Gastrocnemius medialis (tissue), 4 donors: ENCODE results near the gene NOLC1. TPM values are rescaled to one million over a fixed set of nuclear protein-coding genes. Genes with fewer than 3 reads are reported as not detected.

Experiments
- ATAC-seq, 2 donors: fragments of 150-250 bp; one replicate each; pipeline ENCODE4 v1.9.1; 2016
- DNase-seq, 2 donors: peaks; one replicate each; pipeline ENCODE4 v3.0.0-alpha.2; 2019
- H3K27ac ChIP-seq, 4 donors: fragments of 200-600 bp; sonication (generic); 1 replicate in 1 of 4; 2 replicates in 3 of 4; pipeline ENCODE4 v1.5.1; 2016 to 2018; ENCODE audit warnings: mild to moderate bottlenecking in 2 of 4, moderate library complexity in 1 of 4
- H3K27me3 ChIP-seq, 3 donors: fragments of 200-600 bp; sonication (generic) in 2 of 3; 1 replicate in 1 of 3; 2 replicates in 2 of 3; pipeline versions ENCODE4 v1.5.1 to v1.6.0; 2016 to 2019; ENCODE audit warnings: mild to moderate bottlenecking in 1 of 3, moderate library complexity in 1 of 3
- H3K36me3 ChIP-seq, 2 donors: fragments of 200-600 bp; sonication (generic) in 1 of 2; one replicate each; pipeline ENCODE4 v1.5.1; 2017 to 2018
- H3K4me1 ChIP-seq, 2 donors: fragments of 200-600 bp; sonication (generic) in 1 of 2; one replicate each; pipeline ENCODE4 v1.5.1; 2016 to 2017; ENCODE audit warnings: mild to moderate bottlenecking in 2 of 2
- H3K4me3 ChIP-seq, 4 donors: fragments of 200-600 bp; sonication (generic) in 3 of 4; 1 replicate in 1 of 4; 2 replicates in 3 of 4; pipeline ENCODE4 v1.5.1; 2016 to 2019; ENCODE audit warnings: mild to moderate bottlenecking in 2 of 4
- H3K9me3 ChIP-seq, 3 donors: fragments of 200-600 bp; sonication (generic) in 2 of 3; 1 replicate in 1 of 3; 2 replicates in 2 of 3; pipeline ENCODE4 v1.5.1; 2016 to 2019
- POLR2A ChIP-seq, 2 donors: fragments of 450-650 bp; IDR thresholded peaks; one replicate each; pipeline ENCODE4 v1.6.1; 2017; ENCODE audit warnings: antibody characterized with exemption in 2 of 2, mild to moderate bottlenecking in 2 of 2, moderate library complexity in 2 of 2
- in situ Hi-C, 4 donors: fragments of 200-750 bp; cut with MboI; loops; one replicate each; pipeline versions ENCODE4 v1.15.0 to v1.8.0; 2017; ENCODE audit warnings: low sequenced_read_pairs in 4 of 4
- intact Hi-C: fragments of 100-400 bp; cut with DNase I; formaldehyde crosslinking; loops from one replicate; pipeline ENCODE4 v1.15.1; 2023; ENCODE audit warnings: low total_unique reads
- total RNA-seq, 4 donors: library from RNA; depleted of rRNA; stranded (reverse); fragments of >200 nt; gene quantifications; one replicate each; pipeline versions ENCODE4 v1.1.0 to v1.2.3, GENCODE V29; 2016
- TF ChIP-seq, protein P1 (sequence below), 5 experiments: fragments of 450-650 bp in 3 of 5; fragments of 200-600 bp in 2 of 5; sonication (generic) in 2 of 5; IDR thresholded peaks in 4 of 5; conservative IDR thresholded peaks in 1 of 5; 1 replicate in 4 of 5; 2 replicates in 1 of 5; pipeline ENCODE4 v1.5.1; 2016 to 2019; ENCODE audit warnings: antibody characterized with exemption in 5 of 5, mild to moderate bottlenecking in 3 of 5, moderate library complexity in 3 of 5

NOLC1 gene
- total RNA-seq, 4 donors from 2014 or later = 37.2 to 76.7 (median 71.1) TPM

DNA sequence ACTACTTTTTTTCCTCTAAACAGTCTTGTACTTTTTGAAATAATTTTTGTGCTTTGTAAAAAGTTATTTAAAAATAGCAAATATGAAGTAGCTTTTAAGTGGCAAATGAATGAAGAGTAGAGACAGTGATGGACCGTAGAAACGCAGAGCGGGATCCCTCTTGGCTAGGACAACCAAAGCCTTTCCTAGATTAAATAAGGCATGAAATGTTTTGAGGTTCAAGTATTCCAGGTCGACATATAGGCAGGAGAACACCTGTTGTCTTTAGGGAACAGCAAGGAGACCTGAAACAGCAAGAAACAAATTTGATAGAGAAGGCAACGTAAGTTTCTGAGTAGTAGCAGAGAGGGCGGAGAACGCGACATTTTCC is 20.0 kb upstream of the NOLC1 start:
- no peak for ATAC-seq
- Histone ChIP-seq H3K36me3 (no peaks in the 10 kb centered on the region), H3K27ac (peak overlapping the region; percentile 97 to 100 (median 99)), H3K9me3 (no peaks in the 10 kb centered on the region), H3K4me1 (peaks cover 28 to 31% of the 10 kb centered on the region in 2 donors), H3K4me3 (peak overlapping the region; percentile 90 to 98 (median 94)), H3K27me3 (no peaks in the 10 kb centered on the region)
- in situ Hi-C loops (no loop called here), intact Hi-C loops (loop anchor here (1.0 to 5.0 kb wide), 3 partner anchors 12 to 370 kb away; partner anchors contain the start of genes ACTR1A, HPS6, LDB1 and SUFU)
- no peak for DNase-seq
- TF ChIP-seq POLR2A (IDR thresholded peaks at IDR 0.05) = no peak
- TF ChIP-seq, protein P1, sequence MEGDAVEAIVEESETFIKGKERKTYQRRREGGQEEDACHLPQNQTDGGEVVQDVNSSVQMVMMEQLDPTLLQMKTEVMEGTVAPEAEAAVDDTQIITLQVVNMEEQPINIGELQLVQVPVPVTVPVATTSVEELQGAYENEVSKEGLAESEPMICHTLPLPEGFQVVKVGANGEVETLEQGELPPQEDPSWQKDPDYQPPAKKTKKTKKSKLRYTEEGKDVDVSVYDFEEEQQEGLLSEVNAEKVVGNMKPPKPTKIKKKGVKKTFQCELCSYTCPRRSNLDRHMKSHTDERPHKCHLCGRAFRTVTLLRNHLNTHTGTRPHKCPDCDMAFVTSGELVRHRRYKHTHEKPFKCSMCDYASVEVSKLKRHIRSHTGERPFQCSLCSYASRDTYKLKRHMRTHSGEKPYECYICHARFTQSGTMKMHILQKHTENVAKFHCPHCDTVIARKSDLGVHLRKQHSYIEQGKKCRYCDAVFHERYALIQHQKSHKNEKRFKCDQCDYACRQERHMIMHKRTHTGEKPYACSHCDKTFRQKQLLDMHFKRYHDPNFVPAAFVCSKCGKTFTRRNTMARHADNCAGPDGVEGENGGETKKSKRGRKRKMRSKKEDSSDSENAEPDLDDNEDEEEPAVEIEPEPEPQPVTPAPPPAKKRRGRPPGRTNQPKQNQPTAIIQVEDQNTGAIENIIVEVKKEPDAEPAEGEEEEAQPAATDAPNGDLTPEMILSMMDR (IDR thresholded peaks at IDR 0.05 in 4 of 5, conservative IDR thresholded peaks at IDR 0.05 in 1 of 5) = no peak

DNA sequence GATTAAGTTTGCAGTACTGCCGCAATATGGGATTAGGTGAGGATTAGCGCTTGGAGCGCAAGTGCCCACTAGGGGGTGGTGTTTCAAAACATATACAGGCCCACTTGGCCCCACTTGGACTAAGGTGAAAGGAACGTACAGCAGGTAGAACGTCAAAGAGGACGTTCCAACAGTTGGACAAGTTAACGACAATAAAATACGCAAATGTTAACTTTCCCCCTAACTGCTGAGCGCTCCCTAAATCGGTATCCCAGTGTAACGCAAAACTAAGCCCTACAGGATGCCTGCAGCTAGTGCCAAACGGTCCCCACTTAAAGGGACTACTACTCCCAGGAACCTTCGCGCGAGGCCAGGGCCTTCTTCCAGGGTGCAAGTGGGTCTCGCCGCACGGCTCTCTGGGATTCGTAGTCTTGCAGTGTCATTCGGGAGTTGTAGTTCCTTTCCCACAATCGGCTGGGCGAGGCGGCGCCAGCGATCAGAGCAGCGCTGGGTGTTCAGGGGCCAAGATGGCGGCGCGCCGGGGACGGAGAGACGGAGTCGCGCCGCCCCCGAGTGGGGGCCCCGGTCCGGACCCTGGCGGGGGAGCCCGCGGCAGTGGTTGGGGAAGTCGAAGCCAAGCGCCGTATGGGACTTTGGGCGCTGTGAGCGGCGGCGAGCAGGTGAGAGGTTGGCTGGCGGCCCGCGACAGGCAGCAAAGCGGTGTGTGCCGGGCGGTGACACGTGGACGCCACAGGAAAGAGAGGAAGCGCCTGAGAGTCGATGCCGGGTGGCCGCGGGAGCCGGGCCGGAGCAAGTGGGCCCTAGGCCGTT is 19.4 kb upstream of the NOLC1 start, which contains the start of gene PPRC1:
PPRC1 (plus strand) TSS at position 478 of the 810 bp plus-strand sequence; CDS start at position 507, 29 bp downstream.
- peak; percentile 97 for ATAC-seq
- Histone ChIP-seq H3K27ac (peak within 1 kb of the TSS; percentile 97 to 100 (median 99)), H3K4me3 (peak within 1 kb of the TSS; percentile 90 to 98 (median 94)), H3K27me3 (no peaks in the 10 kb centered on the region), H3K4me1 (peaks cover 28 to 31% of the 10 kb centered on the region in 2 donors), H3K9me3 (no peaks in the 10 kb centered on the region), H3K36me3 (peaks cover 0 to 2% of the 10 kb centered on the region in 2 donors)
- DNase-seq = peak; percentile 98 to 99
- in situ Hi-C loops (no loop called here), intact Hi-C loops (loop anchor here (1.0 to 5.0 kb wide), 4 partner anchors 12 to 370 kb away; partner anchors contain the start of genes ACTR1A, HPS6, LDB1 and NOLC1)
- TF ChIP-seq, protein P1 (IDR thresholded peaks at IDR 0.05 in 4 of 5, conservative IDR thresholded peaks at IDR 0.05 in 1 of 5) = peak; percentile 73 to 95 (median 90)
- peak; percentile 91 to 93 for TF ChIP-seq POLR2A (IDR thresholded peaks at IDR 0.05)

DNA sequence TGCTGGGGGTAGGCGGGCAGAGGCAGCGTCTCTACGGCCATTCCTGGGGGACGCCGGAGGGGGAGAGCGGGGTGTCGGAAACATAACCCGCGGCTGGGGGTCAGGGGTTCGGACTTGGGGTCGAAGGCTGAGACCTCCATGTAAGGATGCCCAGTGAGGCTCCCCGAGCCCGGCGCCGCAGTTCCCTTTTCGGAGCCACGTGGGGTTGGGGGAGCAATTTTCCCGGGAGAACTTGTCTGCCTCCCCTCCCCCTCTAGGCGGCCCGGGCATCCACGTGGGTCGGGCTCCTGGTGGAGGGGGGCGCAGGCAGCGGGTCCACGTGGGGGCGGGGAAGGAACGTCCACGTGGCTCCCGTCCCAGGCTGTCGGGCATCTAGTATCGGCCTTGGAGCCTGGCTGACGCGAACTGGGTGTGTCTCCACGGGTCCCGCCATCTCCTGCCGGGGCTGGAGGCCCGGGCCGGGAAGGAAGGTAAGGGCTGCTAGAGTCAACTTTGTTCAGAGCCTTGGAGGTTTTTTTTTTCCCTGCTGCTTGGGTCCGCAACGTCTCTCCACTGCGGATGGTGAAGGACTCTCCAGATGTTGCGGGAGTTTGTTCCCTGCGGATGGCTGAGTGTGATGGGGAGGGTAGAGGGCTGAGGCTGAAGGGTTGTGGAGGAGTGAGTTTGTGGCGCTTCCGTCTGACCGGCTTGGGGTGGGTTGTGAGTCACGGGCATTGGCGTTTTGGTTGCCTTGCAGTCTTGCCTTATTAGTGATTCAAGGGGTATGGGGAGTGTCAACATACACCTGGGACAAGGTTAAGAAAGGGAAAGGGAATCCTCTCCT is 18.6 kb upstream of the NOLC1 start:
- TF ChIP-seq POLR2A (IDR thresholded peaks at IDR 0.05) = no peak
- TF ChIP-seq, protein P1 (IDR thresholded peaks at IDR 0.05 in 4 of 5, conservative IDR thresholded peaks at IDR 0.05 in 1 of 5) = no peak
- Histone ChIP-seq H3K27me3 (no peaks in the 10 kb centered on the region), H3K27ac (peak overlapping the region; percentile 97 to 100 (median 99)), H3K36me3 (peaks cover 0 to 11% of the 10 kb centered on the region in 2 donors), H3K9me3 (no peaks in the 10 kb centered on the region), H3K4me1 (peaks cover 28 to 31% of the 10 kb centered on the region in 2 donors), H3K4me3 (peak overlapping the region; percentile 90 to 98 (median 94))
- intact Hi-C loops = loop anchor here (1.0 to 5.0 kb wide), 3 partner anchors 19 to 369 kb away; partner anchors contain the start of genes ACTR1A, HPS6, NOLC1 and SUFU
- in situ Hi-C loops = no loop called here
- DNase-seq = peak; percentile 55 to 74
- peak; percentile 31 to 37 for ATAC-seq

DNA sequence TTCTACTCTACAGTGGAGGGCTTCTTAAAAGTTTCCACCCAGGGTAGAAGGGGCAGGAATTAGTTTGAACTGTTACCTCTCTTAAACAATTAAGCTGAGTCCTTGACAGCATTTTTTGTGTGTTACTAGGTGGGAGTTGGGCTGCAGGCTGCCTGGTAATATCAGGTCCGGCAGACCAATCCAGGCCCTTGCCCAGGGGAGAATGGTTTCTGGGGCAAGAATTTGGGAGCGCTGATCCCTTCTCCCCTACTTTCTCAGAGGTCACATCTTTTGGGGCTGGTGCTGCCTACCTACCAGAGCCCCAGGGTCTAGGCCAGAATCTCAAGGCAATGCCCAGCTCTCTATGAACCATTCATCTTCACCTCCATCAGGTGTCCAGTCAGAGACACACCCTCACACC is 17.8 kb upstream of the NOLC1 start:
- Histone ChIP-seq H3K4me3 (peak overlapping the region; percentile 90 to 98 (median 94)), H3K9me3 (no peaks in the 10 kb centered on the region), H3K36me3 (peaks cover 0 to 19% of the 10 kb centered on the region in 2 donors), H3K4me1 (peaks cover 28 to 31% of the 10 kb centered on the region in 2 donors), H3K27ac (peak overlapping the region; percentile 97 to 100 (median 99)), H3K27me3 (no peaks in the 10 kb centered on the region)
- intact Hi-C loops = loop anchor here (5.0 kb wide), 2 partner anchors 67 to 368 kb away; partner anchors contain the start of genes ACTR1A, HPS6 and SUFU
- ATAC-seq (no peak), DNase-seq (no peak)
- in situ Hi-C loops = no loop called here
- TF ChIP-seq, protein P1 (IDR thresholded peaks at IDR 0.05 in 4 of 5, conservative IDR thresholded peaks at IDR 0.05 in 1 of 5) = no peak
- no peak for TF ChIP-seq POLR2A (IDR thresholded peaks at IDR 0.05)
